ENCODE data around the gene LUZP1.

Gene LUZP1

GRCh38 chr1:23188434-23188884 lies 19.8 kb upstream of the LUZP1 start:
- no peak for DNase-seq

- no peak for DNase-seq
These were observed 19.0 kb upstream of the LUZP1 start for GRCh38 chr1:23187637-23188036.

GRCh38 chr1:23185381-23185780 lies 16.7 kb upstream of the LUZP1 start:
- DNase-seq: no peak

GRCh38 chr1:23184212-23184934 lies 15.7 kb upstream of the LUZP1 start:
- DNase-seq: peak; percentile 59

GRCh38 chr1:23179862-23180261 lies 11.2 kb upstream of the LUZP1 start:
- no peak for DNase-seq

- no peak for DNase-seq
These were observed 10.3 kb upstream of the LUZP1 start for GRCh38 chr1:23178950-23179349.

GRCh38 chr1:23178414-23178813 lies 9.8 kb upstream of the LUZP1 start:
- DNase-seq: no peak

- DNase-seq: peak; percentile 61
These were observed 9.1 kb upstream of the LUZP1 start for GRCh38 chr1:23177438-23178380.

GRCh38 chr1:23177031-23177430 lies 8.4 kb upstream of the LUZP1 start:
- DNase-seq: no peak

- DNase-seq: no peak
These were observed 5.9 kb upstream of the LUZP1 start for GRCh38 chr1:23174426-23175110.

- DNase-seq: no peak
These were observed 2.6 kb upstream of the LUZP1 start for GRCh38 chr1:23171181-23171755.

GRCh38 chr1:23169727-23170335 lies 1.2 kb upstream of the LUZP1 start:
- DNase-seq: peak; percentile 34

- no peak for DNase-seq
These were observed 529 bp upstream of the LUZP1 start for GRCh38 chr1:23169195-23169575.

- DNase-seq: peak; percentile 46
These were observed 594 bp downstream of the LUZP1 start for GRCh38 chr1:23168079-23168444.

- DNase-seq: peak; percentile 51
These were observed 1.1 kb downstream of the LUZP1 start for GRCh38 chr1:23167353-23168078.

- DNase-seq: no peak
These were observed 1.8 kb downstream of the LUZP1 start for GRCh38 chr1:23166854-23167253.

- DNase-seq: no peak
These were observed 5.3 kb downstream of the LUZP1 start for GRCh38 chr1:23163395-23163794.

- no peak for DNase-seq
These were observed 8.4 kb downstream of the LUZP1 start for GRCh38 chr1:23159963-23160877.

- no peak for DNase-seq
These were observed 11.7 kb downstream of the LUZP1 start for GRCh38 chr1:23156940-23157339.

GRCh38 chr1:23152966-23153684 lies 15.5 kb downstream of the LUZP1 start:
- DNase-seq: no peak

Measured in stimulated activated CD8-positive, alpha-beta memory T cell treated with anti-CD3 and anti-CD28 coated beads, Interleukin-4, amount 100 ng/mL, for 48 hours (primary cell).